ENCODE results near the gene SKA1. TPM values are rescaled to one million over a fixed set of nuclear protein-coding genes. Genes with fewer than 3 reads are reported as not detected.
"Not testable (repeated sequence)": the region's sequence is repeated elsewhere in the genome, so short reads cannot be mapped to it uniquely, and the experiment has no call there.

Gene SKA1
- total RNA-seq, 1 experiment from 2014 or later: 70.2 TPM

GRCh38 chr18:50400438-50400837 is 25.6 kb downstream of the SKA1 start:
- DNase-seq (ENCODE audit: low read depth in 1 of 2, low spot score in 2 of 2); H3K4me3 ChIP-seq; H3K4me1 ChIP-seq (replicated peaks); H3K9me3 ChIP-seq (replicated peaks); H3K27me3 ChIP-seq (replicated peaks); H3K36me3 ChIP-seq; H3K27ac ChIP-seq: not testable (repeated sequence)

DNA sequence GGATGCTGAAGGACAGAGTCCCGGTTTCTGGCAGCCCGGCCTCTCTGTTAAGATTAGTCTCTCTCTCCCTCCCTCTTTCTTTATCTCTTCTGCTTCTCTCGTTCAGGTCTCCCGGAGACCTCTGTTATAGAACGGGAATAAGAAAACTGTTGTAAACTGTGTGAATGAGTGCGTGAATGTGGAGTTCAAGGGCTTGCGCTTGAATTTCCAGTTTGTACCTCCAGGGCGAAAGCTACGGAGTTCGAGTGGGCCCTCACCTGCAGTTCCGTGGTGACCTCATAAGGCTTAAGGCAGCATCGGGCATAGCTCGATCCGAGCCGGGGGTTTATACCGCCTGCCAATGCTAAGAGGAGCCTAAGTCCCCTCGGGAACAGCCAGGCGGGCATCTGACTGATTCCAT is 26.4 kb downstream of the SKA1 start:
- peaks cover 13% of the 10 kb centered on the region for H3K27me3 ChIP-seq (replicated peaks)
- H3K27ac ChIP-seq: no peak overlapping the region
- no peaks in the 10 kb centered on the region for H3K4me1 ChIP-seq (replicated peaks)
- H3K9me3 ChIP-seq (replicated peaks): no peaks in the 10 kb centered on the region
- no peak overlapping the region for H3K4me3 ChIP-seq
- H3K36me3 ChIP-seq: no peaks in the 10 kb centered on the region
- DNase-seq (ENCODE audit: low read depth in 1 of 2, low spot score in 2 of 2): no peak

DNA sequence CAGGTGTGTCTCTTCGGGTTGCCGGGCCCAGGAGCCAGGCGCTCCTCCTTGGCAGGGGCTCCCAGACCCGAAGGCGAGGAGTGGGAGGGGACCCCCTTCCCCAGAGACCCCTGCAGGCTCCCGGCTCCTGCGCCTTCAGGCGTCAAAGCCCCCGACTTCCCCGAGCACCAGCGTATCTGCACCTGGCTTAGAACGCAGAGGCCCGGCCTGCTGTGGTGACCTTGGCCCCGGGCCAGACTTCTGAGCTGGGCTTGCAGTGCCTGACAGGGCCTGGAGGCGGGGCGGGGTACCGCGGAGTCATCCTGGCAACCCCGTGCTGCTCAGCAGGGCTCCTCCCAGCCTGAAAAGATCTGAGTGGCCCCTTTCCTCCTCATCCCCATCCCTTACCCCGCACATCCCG is 27.0 kb downstream of the SKA1 start:
- Histone ChIP-seq H3K4me3 (no peak overlapping the region), H3K9me3 (replicated peaks) (no peaks in the 10 kb centered on the region), H3K4me1 (replicated peaks) (no peaks in the 10 kb centered on the region), H3K27ac (no peak overlapping the region), H3K36me3 (no peaks in the 10 kb centered on the region), H3K27me3 (replicated peaks) (peaks cover 17% of the 10 kb centered on the region)
- peak in 1 of 2 experiments; percentile 51 for DNase-seq (ENCODE audit: low read depth in 1 of 2, low spot score in 2 of 2)

DNA sequence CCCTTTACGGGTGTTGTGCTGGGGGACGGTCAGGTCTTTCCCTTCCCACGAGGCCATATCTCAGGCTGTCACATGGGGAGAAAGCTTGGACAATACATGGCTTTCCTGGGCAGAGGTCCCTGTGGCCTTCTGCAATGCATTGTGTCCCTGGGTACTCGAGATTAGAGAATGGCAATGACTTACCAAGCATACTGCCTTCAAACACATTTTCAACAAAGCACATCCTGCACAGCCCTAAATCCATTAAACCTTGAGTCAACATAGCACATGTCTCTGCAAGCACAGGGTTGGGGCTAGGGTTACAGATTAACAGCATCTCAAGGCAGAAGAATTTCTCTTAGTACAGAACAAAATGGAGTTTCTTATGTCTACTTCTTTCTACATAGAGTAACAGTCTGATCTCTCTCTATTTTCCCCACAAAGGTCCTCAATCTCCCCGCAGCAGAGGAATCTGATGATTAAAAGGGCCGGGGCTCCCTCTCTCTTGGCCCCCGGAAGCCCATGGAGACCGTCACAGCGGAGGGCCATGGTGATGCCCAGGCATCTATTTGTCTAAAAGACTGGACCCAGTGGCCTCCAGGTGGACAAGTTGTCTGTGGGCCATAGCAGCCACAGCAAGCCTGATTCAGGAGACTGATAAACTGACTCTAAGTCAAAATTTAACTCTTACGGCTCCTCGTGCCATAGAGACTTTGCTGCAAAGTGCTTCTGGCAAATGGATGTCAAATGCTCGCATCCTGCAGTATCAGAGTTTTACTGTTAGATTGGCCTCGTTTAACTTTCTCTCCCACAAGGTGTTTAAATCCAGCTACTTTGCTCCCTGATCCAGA is 30.1 kb downstream of the SKA1 start:
- peaks cover 40% of the 10 kb centered on the region for H3K27me3 ChIP-seq (replicated peaks)
- not testable (repeated sequence) for DNase-seq (ENCODE audit: low read depth in 1 of 2, low spot score in 2 of 2); H3K9me3 ChIP-seq (replicated peaks); H3K4me3 ChIP-seq; H3K4me1 ChIP-seq (replicated peaks); H3K27ac ChIP-seq; H3K36me3 ChIP-seq

DNA sequence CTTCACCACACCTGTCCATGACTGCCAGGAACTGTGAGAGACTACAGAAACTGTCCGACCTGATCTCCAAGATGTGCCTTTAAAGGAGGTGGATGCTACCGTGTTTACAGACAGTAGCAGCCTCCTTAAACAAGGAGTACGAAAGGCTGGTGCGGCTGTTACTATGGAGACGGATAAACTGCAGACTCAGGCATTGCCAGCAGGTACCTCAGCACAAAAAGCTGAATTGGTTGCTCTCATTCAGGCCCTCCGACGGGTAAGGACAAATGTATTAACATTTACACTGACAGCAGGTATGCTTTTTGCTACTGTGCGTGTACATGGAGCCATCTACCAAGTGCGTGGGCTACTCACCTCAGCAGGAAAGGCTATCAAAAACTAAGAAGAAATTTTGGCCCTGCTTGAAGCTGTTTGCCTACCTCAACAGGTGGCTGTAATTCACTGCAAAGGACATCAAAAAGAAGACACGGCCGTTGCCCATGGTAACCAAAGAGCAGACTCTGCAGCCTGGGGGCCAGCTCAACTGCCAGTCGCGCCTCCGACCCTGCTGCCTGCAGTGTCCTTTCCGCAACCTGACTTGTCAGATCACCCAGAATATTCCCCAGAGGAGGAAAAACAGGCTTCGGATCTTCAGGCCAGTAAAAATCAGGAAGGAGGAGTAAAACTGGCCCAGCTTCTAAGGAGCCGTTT is 30.9 kb downstream of the SKA1 start:
- no peaks in the 10 kb centered on the region for H3K9me3 ChIP-seq (replicated peaks)
- no peaks in the 10 kb centered on the region for H3K4me1 ChIP-seq (replicated peaks)
- no peak for DNase-seq (ENCODE audit: low read depth in 1 of 2, low spot score in 2 of 2)
- no peak overlapping the region for H3K27ac ChIP-seq
- H3K4me3 ChIP-seq: no peak overlapping the region
- no peaks in the 10 kb centered on the region for H3K36me3 ChIP-seq
- H3K27me3 ChIP-seq (replicated peaks): peaks cover 43% of the 10 kb centered on the region

DNA sequence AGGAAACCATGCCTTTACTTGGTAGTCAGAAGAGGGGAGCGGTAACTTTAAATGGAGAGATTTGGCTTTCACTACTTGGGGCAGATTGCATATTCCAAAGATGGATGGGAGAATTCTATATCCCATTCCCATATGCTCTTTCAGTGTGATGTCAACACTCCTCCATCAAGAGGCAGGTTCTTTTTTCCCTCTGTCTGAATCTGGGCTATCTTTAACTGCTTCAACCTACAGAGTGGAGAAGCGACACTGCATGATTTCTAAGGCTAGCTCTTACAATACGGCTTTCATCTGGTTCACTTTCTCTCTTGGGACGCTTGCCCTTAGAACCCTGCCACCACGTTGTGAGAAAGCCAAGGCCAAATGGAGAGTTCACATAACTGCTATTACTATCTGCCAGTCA is 34.4 kb downstream of the SKA1 start:
- no peak for DNase-seq (ENCODE audit: low read depth in 1 of 2, low spot score in 2 of 2)
- Histone ChIP-seq H3K27ac (no peak overlapping the region), H3K4me3 (no peak overlapping the region), H3K9me3 (replicated peaks) (no peaks in the 10 kb centered on the region), H3K36me3 (no peaks in the 10 kb centered on the region), H3K4me1 (replicated peaks) (no peaks in the 10 kb centered on the region), H3K27me3 (replicated peaks) (peaks cover 34% of the 10 kb centered on the region)

DNA sequence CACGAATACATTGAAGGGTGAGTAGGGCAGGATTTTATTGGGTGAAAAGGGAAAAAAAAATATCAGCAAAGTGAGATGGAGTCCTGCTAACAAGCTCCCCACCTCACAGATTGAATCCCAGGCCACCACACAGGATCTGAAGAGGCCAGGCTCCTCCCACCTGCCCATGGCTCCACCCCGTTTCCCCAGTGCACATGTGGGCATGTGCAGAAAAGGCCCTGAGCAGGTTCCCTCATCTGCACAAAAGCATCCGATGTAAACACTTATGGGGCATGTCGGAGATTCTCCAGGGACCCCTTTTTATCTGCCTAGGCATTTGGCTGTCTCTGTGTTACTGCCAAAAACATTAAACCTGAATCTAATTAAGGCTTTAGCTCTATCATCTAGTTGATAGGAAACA is 35.2 kb downstream of the SKA1 start:
- no peaks in the 10 kb centered on the region for H3K9me3 ChIP-seq (replicated peaks)
- no peak overlapping the region for H3K4me3 ChIP-seq
- peaks cover 36% of the 10 kb centered on the region for H3K27me3 ChIP-seq (replicated peaks)
- H3K27ac ChIP-seq: no peak overlapping the region
- no peak for DNase-seq (ENCODE audit: low read depth in 1 of 2, low spot score in 2 of 2)
- no peaks in the 10 kb centered on the region for H3K36me3 ChIP-seq
- H3K4me1 ChIP-seq (replicated peaks): no peaks in the 10 kb centered on the region

DNA sequence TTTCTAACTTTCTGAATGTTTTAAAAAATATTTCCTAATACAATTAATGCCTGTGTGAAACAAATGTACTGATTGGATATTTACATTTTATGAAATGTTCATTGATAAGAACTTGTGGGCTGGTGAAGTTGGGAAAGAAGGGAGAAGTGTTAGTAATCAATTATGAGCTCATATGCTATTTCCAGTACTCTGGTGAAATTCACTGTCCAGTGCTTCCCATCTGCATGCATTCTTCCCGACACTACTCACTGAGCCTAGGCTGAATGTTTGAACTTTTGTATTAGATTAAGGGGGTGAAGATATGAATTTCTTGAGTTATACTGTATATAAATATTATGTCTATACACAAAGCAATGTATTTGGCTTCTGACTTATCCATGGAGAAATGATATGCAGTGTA is 36.0 kb downstream of the SKA1 start:
- no peak for DNase-seq (ENCODE audit: low read depth in 1 of 2, low spot score in 2 of 2)
- Histone ChIP-seq H3K36me3 (no peaks in the 10 kb centered on the region), H3K4me3 (no peak overlapping the region), H3K4me1 (replicated peaks) (no peaks in the 10 kb centered on the region), H3K27me3 (replicated peaks) (peaks cover 37% of the 10 kb centered on the region), H3K9me3 (replicated peaks) (no peaks in the 10 kb centered on the region), H3K27ac (no peak overlapping the region)

DNA sequence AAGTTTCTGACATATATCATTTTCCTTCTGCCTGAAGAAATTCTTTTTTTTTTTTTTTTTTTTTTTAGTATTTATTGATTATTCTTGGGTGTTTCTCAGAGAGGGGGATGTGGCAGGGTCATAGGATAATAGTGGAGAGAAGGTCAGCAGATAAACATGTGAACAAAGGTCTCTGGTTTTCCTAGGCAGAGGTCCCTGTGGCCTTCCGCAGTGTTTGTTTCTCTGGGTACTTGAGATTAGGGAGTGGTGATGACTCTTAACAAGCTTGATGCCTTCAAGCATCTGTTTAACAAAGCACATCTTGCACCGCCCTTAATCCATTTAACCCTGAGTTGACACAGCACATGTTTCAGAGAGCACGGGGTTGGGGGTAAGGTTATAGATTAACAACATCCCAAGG is 42.0 kb downstream of the SKA1 start:
- H3K36me3 ChIP-seq; H3K27ac ChIP-seq; DNase-seq (ENCODE audit: low read depth in 1 of 2, low spot score in 2 of 2); H3K9me3 ChIP-seq (replicated peaks); H3K4me3 ChIP-seq; H3K27me3 ChIP-seq (replicated peaks); H3K4me1 ChIP-seq (replicated peaks): not testable (repeated sequence)

DNA sequence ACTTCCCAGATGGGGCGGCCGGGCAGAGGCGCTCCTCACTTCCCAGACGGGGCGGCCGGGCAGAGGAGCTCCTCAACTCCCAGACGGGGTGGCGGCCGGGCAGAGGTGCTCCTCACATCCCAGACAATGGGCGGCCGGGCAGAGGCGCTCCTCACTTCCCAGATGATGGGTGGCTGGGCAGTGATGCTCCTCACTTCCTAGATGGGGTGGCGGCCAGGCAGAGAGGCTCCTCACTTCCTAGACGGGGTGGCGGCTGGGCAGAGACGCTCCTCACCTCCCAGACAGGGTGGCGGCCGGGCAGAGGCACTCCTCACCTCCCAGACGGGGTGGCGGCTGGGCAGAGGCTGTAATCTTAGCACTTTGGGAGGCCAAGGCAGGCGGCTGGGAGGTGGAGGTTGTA is 42.9 kb downstream of the SKA1 start:
- not testable (repeated sequence) for H3K4me3 ChIP-seq; H3K27me3 ChIP-seq (replicated peaks); DNase-seq (ENCODE audit: low read depth in 1 of 2, low spot score in 2 of 2); H3K9me3 ChIP-seq (replicated peaks); H3K27ac ChIP-seq; H3K4me1 ChIP-seq (replicated peaks); H3K36me3 ChIP-seq

- H3K27ac ChIP-seq: no peak overlapping the region
- no peaks in the 10 kb centered on the region for H3K4me1 ChIP-seq (replicated peaks)
- DNase-seq (ENCODE audit: low read depth in 1 of 2, low spot score in 2 of 2): no peak
- no peaks in the 10 kb centered on the region for H3K9me3 ChIP-seq (replicated peaks)
- no peaks in the 10 kb centered on the region for H3K36me3 ChIP-seq
- H3K4me3 ChIP-seq: no peak overlapping the region
- H3K27me3 ChIP-seq (replicated peaks): peaks cover 3% of the 10 kb centered on the region
Measured at GRCh38 chr18:50418650-50419049, 43.8 kb downstream of the SKA1 start.

DNA sequence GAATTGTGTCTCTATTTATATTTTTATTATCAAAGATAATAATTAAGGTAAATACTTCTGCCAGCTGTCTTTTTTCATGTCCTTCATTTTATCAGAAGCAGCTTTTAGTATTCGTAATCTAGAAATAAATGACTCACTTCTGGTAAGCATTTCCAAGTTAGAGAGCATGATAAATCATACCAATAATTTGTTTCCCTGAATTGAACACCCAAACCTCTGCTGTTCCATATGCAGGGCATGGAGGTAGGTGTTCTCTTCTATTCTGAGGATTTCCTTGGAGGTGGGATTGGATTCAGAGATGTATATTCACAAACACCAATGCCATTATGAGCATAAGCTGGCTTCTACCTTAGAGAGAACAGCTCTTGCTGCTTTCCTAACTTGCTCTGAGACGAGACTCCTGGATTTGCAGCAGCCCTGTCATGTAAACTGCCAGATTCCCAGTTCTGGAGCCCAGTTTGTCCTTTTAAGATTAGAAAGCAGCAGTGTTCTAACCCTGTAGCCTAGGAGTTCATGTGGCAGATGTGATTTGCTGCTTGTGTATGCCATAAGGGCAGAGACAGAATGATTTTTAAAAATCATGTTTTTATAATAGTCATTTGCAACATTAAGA is 47.5 kb downstream of the SKA1 start:
- H3K9me3 ChIP-seq (replicated peaks): 0 out of 2 replicates have a peak, but pooled peaks cover 4% of the 10 kb centered on the region
- H3K27me3 ChIP-seq (replicated peaks): no peaks in the 10 kb centered on the region; the same call in 1 of the 2 replicates
- no peak for DNase-seq (ENCODE audit: low read depth in 1 of 2, low spot score in 2 of 2)
- H3K27ac ChIP-seq: no peak overlapping the region
- H3K36me3 ChIP-seq: no peaks in the 10 kb centered on the region
- no peak overlapping the region for H3K4me3 ChIP-seq
- H3K4me1 ChIP-seq (replicated peaks): no peaks in the 10 kb centered on the region

DNA sequence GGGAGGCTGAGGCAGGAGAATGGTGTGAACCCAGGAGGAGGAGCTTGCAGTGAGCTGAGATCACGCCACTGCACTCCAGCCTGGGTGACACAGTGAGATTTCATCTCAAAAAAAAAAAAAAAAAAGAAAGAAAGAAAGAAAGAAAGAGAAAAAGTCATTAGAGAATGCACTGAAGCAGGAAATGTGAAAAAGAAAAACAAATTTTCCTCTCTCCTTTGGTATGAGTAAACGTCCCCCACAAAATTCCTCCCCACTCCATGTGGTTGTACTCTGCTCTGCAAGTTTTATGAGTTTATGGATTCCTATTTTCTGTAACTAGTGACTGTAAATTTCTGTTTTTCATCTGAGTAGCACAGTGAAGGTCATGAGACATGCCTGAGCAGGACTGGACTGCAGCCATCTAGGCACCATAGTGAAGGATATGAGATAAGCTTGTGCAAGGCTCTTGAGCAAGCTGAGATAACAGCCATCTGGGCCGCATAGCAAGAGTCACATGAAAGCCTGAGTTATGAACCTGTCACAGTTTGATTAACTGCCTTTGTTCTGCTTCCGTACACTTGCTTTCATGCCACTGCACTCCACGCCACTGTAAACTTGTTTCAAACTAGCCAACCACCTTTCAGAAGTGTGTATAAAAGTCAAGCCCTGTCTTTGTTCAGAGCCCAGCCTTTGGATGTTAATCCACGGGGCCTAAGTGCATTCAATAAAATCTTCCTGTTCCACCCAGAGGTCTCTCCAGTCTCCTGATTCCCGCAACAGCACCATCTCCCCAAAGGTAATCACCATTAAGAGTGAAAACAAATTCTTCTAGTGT is 50.2 kb downstream of the SKA1 start:
- H3K27ac ChIP-seq: no peak overlapping the region
- H3K9me3 ChIP-seq (replicated peaks): 0 out of 2 replicates have a peak, but pooled peaks cover 4% of the 10 kb centered on the region
- no peak for DNase-seq (ENCODE audit: low read depth in 1 of 2, low spot score in 2 of 2)
- no peak overlapping the region for H3K4me3 ChIP-seq
- peaks cover 3% of the 10 kb centered on the region for H3K27me3 ChIP-seq (replicated peaks)
- no peaks in the 10 kb centered on the region for H3K36me3 ChIP-seq
- H3K4me1 ChIP-seq (replicated peaks): no peaks in the 10 kb centered on the region

All from SJSA1 (cell line).